ENCODE data around the gene VAT1L. TPM values are rescaled to one million over a fixed set of nuclear protein-coding genes. Genes with fewer than 3 reads are reported as not detected.

Gene VAT1L
- total RNA-seq, 1 donor from 2014 or later: not detected

- TF ChIP-seq CTCF (IDR thresholded peaks at IDR 0.05; ENCODE audit: insufficient read depth, low read length, severe bottlenecking): no peak
- no peak overlapping the region for H3K4me3 ChIP-seq (ENCODE audit: low read depth, low read length)
- FAIRE-seq: no peak
- H3K27me3 ChIP-seq (ENCODE audit: control insufficient read depth, insufficient read depth, low read length): no peaks in the 10 kb centered on the region
- DNase-seq (ENCODE audit: low read depth): no peak
- H3K36me3 ChIP-seq (ENCODE audit: control insufficient read depth, insufficient read depth, low read length): no peaks in the 10 kb centered on the region
Observed at GRCh38 chr16:77970371-77970770, 182.0 kb downstream of the VAT1L start.

- DNase-seq (ENCODE audit: low read depth) (peak; percentile 42), FAIRE-seq (no peak)
- peak; percentile 75 for TF ChIP-seq CTCF (IDR thresholded peaks at IDR 0.05; ENCODE audit: insufficient read depth, low read length, severe bottlenecking)
- H3K36me3 ChIP-seq (ENCODE audit: control insufficient read depth, insufficient read depth, low read length): no peaks in the 10 kb centered on the region
- no peak overlapping the region for H3K4me3 ChIP-seq (ENCODE audit: low read depth, low read length)
- H3K27me3 ChIP-seq (ENCODE audit: control insufficient read depth, insufficient read depth, low read length): no peaks in the 10 kb centered on the region
Observed at GRCh38 chr16:77971306-77972061, 183.1 kb downstream of the VAT1L start.

GRCh38 chr16:77972062-77972392, 183.7 kb downstream of the VAT1L start:
- Histone ChIP-seq H3K36me3 (ENCODE audit: control insufficient read depth, insufficient read depth, low read length) (no peaks in the 10 kb centered on the region), H3K4me3 (ENCODE audit: low read depth, low read length) (no peak overlapping the region), H3K27me3 (ENCODE audit: control insufficient read depth, insufficient read depth, low read length) (no peaks in the 10 kb centered on the region)
- DNase-seq (ENCODE audit: low read depth): no peak
- TF ChIP-seq CTCF (IDR thresholded peaks at IDR 0.05; ENCODE audit: insufficient read depth, low read length, severe bottlenecking): no peak
- no peak for FAIRE-seq

- DNase-seq (ENCODE audit: low read depth) (no peak), FAIRE-seq (no peak)
- TF ChIP-seq CTCF (IDR thresholded peaks at IDR 0.05; ENCODE audit: insufficient read depth, low read length, severe bottlenecking): no peak
Observed at GRCh38 chr16:77974883-77975282, 186.5 kb downstream of the VAT1L start.

GRCh38 chr16:77975942-77976341, 187.6 kb downstream of the VAT1L start:
- no peak for TF ChIP-seq CTCF (IDR thresholded peaks at IDR 0.05; ENCODE audit: insufficient read depth, low read length, severe bottlenecking)
- FAIRE-seq: no peak
- Histone ChIP-seq H3K27me3 (ENCODE audit: control insufficient read depth, insufficient read depth, low read length) (no peaks in the 10 kb centered on the region), H3K4me3 (ENCODE audit: low read depth, low read length) (no peak overlapping the region), H3K36me3 (ENCODE audit: control insufficient read depth, insufficient read depth, low read length) (no peaks in the 10 kb centered on the region)
- no peak for DNase-seq (ENCODE audit: low read depth)

More at GRCh38 chr16:77974883-77975282, 186.5 kb downstream of the VAT1L start:
- Histone ChIP-seq H3K36me3 (ENCODE audit: control insufficient read depth, insufficient read depth, low read length) (no peaks in the 10 kb centered on the region), H3K4me3 (ENCODE audit: low read depth, low read length) (no peak overlapping the region), H3K27me3 (ENCODE audit: control insufficient read depth, insufficient read depth, low read length) (no peaks in the 10 kb centered on the region)

- TF ChIP-seq CTCF (IDR thresholded peaks at IDR 0.05; ENCODE audit: insufficient read depth, low read length, severe bottlenecking): no peak
- no peak for DNase-seq (ENCODE audit: low read depth)
- H3K36me3 ChIP-seq (ENCODE audit: control insufficient read depth, insufficient read depth, low read length): no peaks in the 10 kb centered on the region
- no peak for FAIRE-seq
- no peak overlapping the region for H3K4me3 ChIP-seq (ENCODE audit: low read depth, low read length)
- no peaks in the 10 kb centered on the region for H3K27me3 ChIP-seq (ENCODE audit: control insufficient read depth, insufficient read depth, low read length)
Observed at GRCh38 chr16:77977339-77977738, 189.0 kb downstream of the VAT1L start.
